ENCODE results near the gene PARD3B. TPM values are rescaled to one million over a fixed set of nuclear protein-coding genes. Genes with fewer than 3 reads are reported as not detected.

Gene PARD3B
- total RNA-seq, 2 donors from 2014 or later = 15.0 to 17.8 TPM

DNA sequence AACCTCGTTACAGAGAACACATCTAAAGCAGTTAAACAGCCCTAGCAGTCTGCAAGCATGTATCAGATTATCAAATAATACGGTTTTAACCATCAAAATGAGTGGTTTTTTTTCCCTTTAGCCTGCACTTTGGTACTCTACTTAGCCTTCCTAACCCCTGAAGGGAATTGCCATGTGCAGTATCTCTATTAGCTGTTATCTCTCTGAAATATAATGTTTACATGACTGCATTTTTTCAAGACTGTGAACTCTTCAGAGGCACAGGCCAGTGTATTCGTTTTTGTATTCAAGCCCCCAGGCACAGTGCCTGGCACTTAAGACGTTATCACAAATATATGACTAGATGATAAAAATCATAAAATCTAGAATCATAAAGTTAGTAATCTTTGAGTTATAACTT is 509.5 kb downstream of the PARD3B start:
- TF ChIP-seq, protein P1, sequence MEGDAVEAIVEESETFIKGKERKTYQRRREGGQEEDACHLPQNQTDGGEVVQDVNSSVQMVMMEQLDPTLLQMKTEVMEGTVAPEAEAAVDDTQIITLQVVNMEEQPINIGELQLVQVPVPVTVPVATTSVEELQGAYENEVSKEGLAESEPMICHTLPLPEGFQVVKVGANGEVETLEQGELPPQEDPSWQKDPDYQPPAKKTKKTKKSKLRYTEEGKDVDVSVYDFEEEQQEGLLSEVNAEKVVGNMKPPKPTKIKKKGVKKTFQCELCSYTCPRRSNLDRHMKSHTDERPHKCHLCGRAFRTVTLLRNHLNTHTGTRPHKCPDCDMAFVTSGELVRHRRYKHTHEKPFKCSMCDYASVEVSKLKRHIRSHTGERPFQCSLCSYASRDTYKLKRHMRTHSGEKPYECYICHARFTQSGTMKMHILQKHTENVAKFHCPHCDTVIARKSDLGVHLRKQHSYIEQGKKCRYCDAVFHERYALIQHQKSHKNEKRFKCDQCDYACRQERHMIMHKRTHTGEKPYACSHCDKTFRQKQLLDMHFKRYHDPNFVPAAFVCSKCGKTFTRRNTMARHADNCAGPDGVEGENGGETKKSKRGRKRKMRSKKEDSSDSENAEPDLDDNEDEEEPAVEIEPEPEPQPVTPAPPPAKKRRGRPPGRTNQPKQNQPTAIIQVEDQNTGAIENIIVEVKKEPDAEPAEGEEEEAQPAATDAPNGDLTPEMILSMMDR (IDR thresholded peaks at IDR 0.05) = no peak
- TF ChIP-seq POLR2A (IDR thresholded peaks at IDR 0.05) = no peak
- Histone ChIP-seq H3K27me3 (no peaks in the 10 kb centered on the region), H3K4me1 (no peaks in the 10 kb centered on the region), H3K4me3 (no peak overlapping the region), H3K27ac (no peak overlapping the region), H3K9me3 (no peaks in the 10 kb centered on the region), H3K36me3 (replicated peaks in 1 of 2; ENCODE audit: insufficient read depth in 1 of 2, low read depth in 2 of 2) (no peaks in the 10 kb centered on the region)
- DNase-seq (no peak), ATAC-seq (no peak)
- intact Hi-C loops (cut with DNase I) = no loop called here
- 65 to 81% methylated on average over 4 of the region's 4 CpGs for WGBS, 2 donors

DNA sequence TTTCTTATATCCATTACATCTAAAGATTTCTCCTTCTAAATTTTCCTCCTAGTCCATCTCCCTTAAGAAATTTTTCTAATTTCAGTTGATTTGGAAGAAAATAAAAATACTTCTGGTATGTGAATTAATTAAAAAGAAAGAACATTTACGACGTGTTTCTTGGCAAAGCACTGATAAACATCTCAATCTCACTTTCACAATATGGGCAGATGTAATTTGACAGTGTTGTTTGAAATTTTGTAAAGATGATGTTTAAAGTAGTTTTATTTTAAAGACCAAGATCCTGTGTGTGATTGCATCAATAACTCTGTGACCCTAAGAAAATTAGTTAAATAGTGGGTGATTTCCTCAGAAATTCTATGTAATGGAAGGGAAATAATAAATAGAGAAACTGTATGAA is 510.0 kb downstream of the PARD3B start:
- intact Hi-C loops (cut with DNase I) = no loop called here
- H3K4me1 ChIP-seq = no peaks in the 10 kb centered on the region
- WGBS, 2 donors = 78 to 89% methylated on average over 2 of the region's 2 CpGs
- TF ChIP-seq, protein P1 (IDR thresholded peaks at IDR 0.05) = no peak
- no peak for TF ChIP-seq POLR2A (IDR thresholded peaks at IDR 0.05)
- H3K4me3 ChIP-seq = no peak overlapping the region
- no peaks in the 10 kb centered on the region for H3K27me3 ChIP-seq
- ATAC-seq = no peak
- no peaks in the 10 kb centered on the region for H3K9me3 ChIP-seq
- H3K36me3 ChIP-seq (replicated peaks in 1 of 2; ENCODE audit: insufficient read depth in 1 of 2, low read depth in 2 of 2) = no peaks in the 10 kb centered on the region
- DNase-seq = no peak
- H3K27ac ChIP-seq = no peak overlapping the region

DNA sequence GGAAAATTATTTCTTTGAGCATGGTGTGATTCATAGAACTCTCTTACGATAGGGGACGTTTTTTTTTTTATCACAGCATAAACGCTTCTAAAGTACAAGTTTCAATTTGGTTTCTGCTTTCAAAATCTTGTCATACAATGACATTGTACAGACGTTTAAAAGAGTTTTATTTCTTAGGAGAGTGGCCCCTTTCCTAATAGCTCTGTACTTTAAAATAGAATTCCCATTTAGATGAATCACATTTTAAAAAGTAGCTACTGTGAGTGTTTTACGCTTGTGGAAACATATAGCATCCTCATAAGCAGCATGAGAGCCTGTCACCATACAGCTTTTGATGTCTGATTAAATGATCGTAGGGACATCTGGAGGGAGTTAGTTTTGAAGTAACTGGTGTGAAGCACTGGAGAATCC is 510.9 kb downstream of the PARD3B start:
- no peak overlapping the region for H3K4me3 ChIP-seq
- ATAC-seq = no peak
- H3K4me1 ChIP-seq = no peaks in the 10 kb centered on the region
- H3K27ac ChIP-seq = no peak overlapping the region
- no peaks in the 10 kb centered on the region for H3K27me3 ChIP-seq
- H3K9me3 ChIP-seq = no peaks in the 10 kb centered on the region
- H3K36me3 ChIP-seq (replicated peaks in 1 of 2; ENCODE audit: insufficient read depth in 1 of 2, low read depth in 2 of 2) = no peaks in the 10 kb centered on the region
- intact Hi-C loops (cut with DNase I) = no loop called here
- no peak for DNase-seq
- 65 to 69% methylated on average over 6 of the region's 6 CpGs for WGBS, 2 donors
- TF ChIP-seq, protein P1 (IDR thresholded peaks at IDR 0.05) = no peak
- TF ChIP-seq POLR2A (IDR thresholded peaks at IDR 0.05) = no peak

DNA sequence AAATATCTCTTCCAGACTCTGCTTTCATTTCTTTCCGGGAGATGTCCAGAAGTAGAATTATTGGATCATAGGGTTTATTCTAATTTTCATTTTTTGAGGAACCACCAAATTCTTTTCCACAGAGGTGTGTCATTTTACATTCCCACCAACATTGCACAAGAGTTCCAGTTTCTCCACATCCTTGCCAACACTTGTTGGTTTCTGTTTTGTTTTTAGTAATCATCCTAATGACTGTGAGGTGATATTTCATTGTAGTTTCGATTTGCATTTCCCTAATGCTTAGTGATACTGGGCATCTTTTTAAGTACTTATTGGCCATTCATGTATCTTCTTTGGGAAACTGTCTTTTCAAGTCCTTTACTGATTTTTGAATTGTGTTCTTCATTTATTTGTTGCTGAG is 513.1 kb downstream of the PARD3B start:
- H3K9me3 ChIP-seq = no peaks in the 10 kb centered on the region
- WGBS, 2 donors = 88 to 95% methylated on average over 2 of the region's 2 CpGs
- H3K36me3 ChIP-seq (replicated peaks in 1 of 2; ENCODE audit: insufficient read depth in 1 of 2, low read depth in 2 of 2) = no peaks in the 10 kb centered on the region
- ATAC-seq (no peak), DNase-seq (no peak)
- no peaks in the 10 kb centered on the region for H3K27me3 ChIP-seq
- H3K4me3 ChIP-seq = no peak overlapping the region
- no peaks in the 10 kb centered on the region for H3K4me1 ChIP-seq
- intact Hi-C loops (cut with DNase I) = no loop called here
- H3K27ac ChIP-seq = no peak overlapping the region
- TF ChIP-seq, protein P1 (IDR thresholded peaks at IDR 0.05) = no peak
- TF ChIP-seq POLR2A (IDR thresholded peaks at IDR 0.05) = no peak

DNA sequence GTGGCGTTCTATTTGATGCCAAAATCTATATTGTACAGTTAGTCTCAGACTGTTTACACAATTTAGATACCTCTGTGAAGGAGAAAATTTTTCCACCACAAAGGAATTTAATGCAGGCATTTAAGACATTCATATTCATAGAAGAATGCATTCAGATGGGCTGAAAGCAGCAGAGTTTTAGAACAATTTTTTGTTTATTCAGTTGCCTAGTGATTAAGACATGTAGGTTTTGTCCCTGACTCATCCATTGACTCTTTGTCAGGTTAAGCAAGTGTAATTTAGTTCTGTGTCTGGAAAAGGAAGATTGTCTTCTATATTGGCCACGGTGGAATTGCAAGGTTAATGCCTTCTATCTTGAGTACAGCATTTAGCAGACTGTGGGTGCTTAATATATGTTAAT is 515.0 kb downstream of the PARD3B start:
- Histone ChIP-seq H3K4me1 (no peaks in the 10 kb centered on the region), H3K36me3 (replicated peaks in 1 of 2; ENCODE audit: insufficient read depth in 1 of 2, low read depth in 2 of 2) (no peaks in the 10 kb centered on the region), H3K9me3 (no peaks in the 10 kb centered on the region), H3K27ac (no peak overlapping the region), H3K4me3 (no peak overlapping the region), H3K27me3 (no peaks in the 10 kb centered on the region)
- DNase-seq = no peak
- ATAC-seq = no peak
- 84 to 86% methylated on average over 2 of the region's 2 CpGs for WGBS, 2 donors
- intact Hi-C loops (cut with DNase I) = no loop called here
- no peak for TF ChIP-seq POLR2A (IDR thresholded peaks at IDR 0.05)
- TF ChIP-seq, protein P1 (IDR thresholded peaks at IDR 0.05) = no peak
